Activated naive CD4-positive, alpha-beta T cell treated with anti-CD3 and anti-CD28 coated beads, Interleukin-2, amount 50 U/mL, for 24 hours (primary cell): ENCODE data around the gene PARD3B.

Experiments
- H3K27ac Mint-ChIP-seq: one replicate; pipeline ENCODE4 v1.8.0; 2021; ENCODE audit warnings: mild to moderate bottlenecking, mixed read lengths
- H3K27me3 Mint-ChIP-seq: one replicate; pipeline ENCODE4 v1.8.0; 2021; ENCODE audit warnings: mixed read lengths
- H3K36me3 Mint-ChIP-seq: one replicate; pipeline ENCODE4 v1.8.0; 2021; ENCODE audit warnings: mixed read lengths
- H3K4me1 Mint-ChIP-seq: one replicate; pipeline ENCODE4 v1.8.0; 2021; ENCODE audit warnings: mixed read lengths
- H3K4me3 Mint-ChIP-seq: one replicate; pipeline ENCODE4 v1.8.0; 2021; ENCODE audit warnings: mild to moderate bottlenecking, mixed read lengths
- H3K9me3 Mint-ChIP-seq: one replicate; pipeline ENCODE4 v1.8.0; 2021; ENCODE audit warnings: mixed read lengths

The PARD3B gene

GRCh38 chr2:205361272-205361671 is 816.0 kb downstream of the PARD3B start:
- H3K4me3 Mint-ChIP-seq, result no peak overlapping the region
- H3K4me1 Mint-ChIP-seq, result no peaks in the 10 kb centered on the region
- H3K36me3 Mint-ChIP-seq, result no peaks in the 10 kb centered on the region
- H3K27me3 Mint-ChIP-seq, result peaks cover 1% of the 10 kb centered on the region
- no peak overlapping the region for H3K27ac Mint-ChIP-seq
- no peaks in the 10 kb centered on the region for H3K9me3 Mint-ChIP-seq

- H3K36me3 Mint-ChIP-seq, result no peaks in the 10 kb centered on the region
- H3K27ac Mint-ChIP-seq, result no peak overlapping the region
- no peak overlapping the region for H3K4me3 Mint-ChIP-seq
Measured at GRCh38 chr2:205361970-205362369, 816.7 kb downstream of the PARD3B start.

GRCh38 chr2:205364261-205364660 is 819.0 kb downstream of the PARD3B start:
- no peak overlapping the region for H3K4me3 Mint-ChIP-seq
- peaks cover 1% of the 10 kb centered on the region for H3K27me3 Mint-ChIP-seq
- no peak overlapping the region for H3K27ac Mint-ChIP-seq
- H3K4me1 Mint-ChIP-seq, result no peaks in the 10 kb centered on the region
- no peaks in the 10 kb centered on the region for H3K36me3 Mint-ChIP-seq
- H3K9me3 Mint-ChIP-seq, result no peaks in the 10 kb centered on the region

More at GRCh38 chr2:205361970-205362369, 816.7 kb downstream of the PARD3B start:
- Mint-ChIP-seq H3K27me3 (peaks cover 1% of the 10 kb centered on the region), H3K4me1 (no peaks in the 10 kb centered on the region), H3K9me3 (no peaks in the 10 kb centered on the region)

- H3K9me3 Mint-ChIP-seq, result no peaks in the 10 kb centered on the region
- no peaks in the 10 kb centered on the region for H3K4me1 Mint-ChIP-seq
- H3K27me3 Mint-ChIP-seq, result no peaks in the 10 kb centered on the region
- H3K36me3 Mint-ChIP-seq, result no peaks in the 10 kb centered on the region
- no peak overlapping the region for H3K27ac Mint-ChIP-seq
- no peak overlapping the region for H3K4me3 Mint-ChIP-seq
Measured at GRCh38 chr2:205366336-205367060, 821.2 kb downstream of the PARD3B start.

- H3K4me1 Mint-ChIP-seq, result no peaks in the 10 kb centered on the region
- no peaks in the 10 kb centered on the region for H3K36me3 Mint-ChIP-seq
- H3K4me3 Mint-ChIP-seq, result no peak overlapping the region
- H3K27me3 Mint-ChIP-seq, result no peaks in the 10 kb centered on the region
- no peaks in the 10 kb centered on the region for H3K9me3 Mint-ChIP-seq
- H3K27ac Mint-ChIP-seq, result no peak overlapping the region
Measured at GRCh38 chr2:205367331-205367935, 822.2 kb downstream of the PARD3B start.

GRCh38 chr2:205369813-205370212 is 824.5 kb downstream of the PARD3B start:
- no peak overlapping the region for H3K4me3 Mint-ChIP-seq
- no peaks in the 10 kb centered on the region for H3K36me3 Mint-ChIP-seq
- no peaks in the 10 kb centered on the region for H3K9me3 Mint-ChIP-seq
- no peaks in the 10 kb centered on the region for H3K27me3 Mint-ChIP-seq
- H3K4me1 Mint-ChIP-seq, result no peaks in the 10 kb centered on the region
- H3K27ac Mint-ChIP-seq, result no peak overlapping the region

- Mint-ChIP-seq H3K36me3 (no peaks in the 10 kb centered on the region), H3K27ac (no peak overlapping the region), H3K9me3 (no peaks in the 10 kb centered on the region), H3K4me1 (no peaks in the 10 kb centered on the region), H3K4me3 (no peak overlapping the region), H3K27me3 (no peaks in the 10 kb centered on the region)
Measured at GRCh38 chr2:205370726-205371125, 825.5 kb downstream of the PARD3B start.

GRCh38 chr2:205372141-205372540 is 826.9 kb downstream of the PARD3B start:
- H3K4me3 Mint-ChIP-seq, result no peak overlapping the region

GRCh38 chr2:205375461-205376448 is 830.5 kb downstream of the PARD3B start:
- Mint-ChIP-seq H3K27ac (no peak overlapping the region), H3K4me1 (peaks cover 13% of the 10 kb centered on the region), H3K27me3 (no peaks in the 10 kb centered on the region), H3K4me3 (no peak overlapping the region), H3K36me3 (no peaks in the 10 kb centered on the region), H3K9me3 (no peaks in the 10 kb centered on the region)

More at GRCh38 chr2:205372141-205372540, 826.9 kb downstream of the PARD3B start:
- Mint-ChIP-seq H3K9me3 (no peaks in the 10 kb centered on the region), H3K36me3 (no peaks in the 10 kb centered on the region), H3K27ac (no peak overlapping the region), H3K4me1 (peaks cover 11% of the 10 kb centered on the region), H3K27me3 (no peaks in the 10 kb centered on the region)

GRCh38 chr2:205377324-205377723 is 832.0 kb downstream of the PARD3B start:
- Mint-ChIP-seq H3K9me3 (no peaks in the 10 kb centered on the region), H3K4me1 (peaks cover 13% of the 10 kb centered on the region), H3K27ac (no peak overlapping the region), H3K4me3 (no peak overlapping the region), H3K27me3 (no peaks in the 10 kb centered on the region), H3K36me3 (no peaks in the 10 kb centered on the region)

- Mint-ChIP-seq H3K36me3 (no peaks in the 10 kb centered on the region), H3K4me3 (no peak overlapping the region), H3K27ac (no peak overlapping the region), H3K9me3 (no peaks in the 10 kb centered on the region), H3K4me1 (no peaks in the 10 kb centered on the region), H3K27me3 (peaks cover 1% of the 10 kb centered on the region)
Measured at GRCh38 chr2:205383601-205384000, 838.3 kb downstream of the PARD3B start.

- H3K36me3 Mint-ChIP-seq, result no peaks in the 10 kb centered on the region
- no peak overlapping the region for H3K27ac Mint-ChIP-seq
- H3K4me1 Mint-ChIP-seq, result no peaks in the 10 kb centered on the region
- peaks cover 1% of the 10 kb centered on the region for H3K27me3 Mint-ChIP-seq
- no peak overlapping the region for H3K4me3 Mint-ChIP-seq
- H3K9me3 Mint-ChIP-seq, result no peaks in the 10 kb centered on the region
Measured at GRCh38 chr2:205386109-205386508, 840.8 kb downstream of the PARD3B start.

GRCh38 chr2:205387350-205388055 is 842.2 kb downstream of the PARD3B start:
- no peak overlapping the region for H3K4me3 Mint-ChIP-seq
- H3K4me1 Mint-ChIP-seq, result no peaks in the 10 kb centered on the region
- H3K27me3 Mint-ChIP-seq, result peaks cover 1% of the 10 kb centered on the region
- no peaks in the 10 kb centered on the region for H3K9me3 Mint-ChIP-seq
- H3K36me3 Mint-ChIP-seq, result no peaks in the 10 kb centered on the region
- no peak overlapping the region for H3K27ac Mint-ChIP-seq

- H3K9me3 Mint-ChIP-seq, result no peaks in the 10 kb centered on the region
- H3K27me3 Mint-ChIP-seq, result peaks cover 1% of the 10 kb centered on the region
- H3K27ac Mint-ChIP-seq, result no peak overlapping the region
- H3K4me3 Mint-ChIP-seq, result no peak overlapping the region
- H3K4me1 Mint-ChIP-seq, result no peaks in the 10 kb centered on the region
- no peaks in the 10 kb centered on the region for H3K36me3 Mint-ChIP-seq
Measured at GRCh38 chr2:205390866-205391265, 845.6 kb downstream of the PARD3B start.

- Mint-ChIP-seq H3K27me3 (no peaks in the 10 kb centered on the region), H3K4me3 (no peak overlapping the region), H3K9me3 (no peaks in the 10 kb centered on the region), H3K36me3 (no peaks in the 10 kb centered on the region), H3K4me1 (no peaks in the 10 kb centered on the region), H3K27ac (no peak overlapping the region)
Measured at GRCh38 chr2:205401511-205401910, 856.2 kb downstream of the PARD3B start.
